A549 (cell line): ENCODE results near the gene MEIS1. TPM values are rescaled to one million over a fixed set of nuclear protein-coding genes. Genes with fewer than 3 reads are reported as not detected.

ENCODE experiments used
- ATAC-seq, 2 experiments: fragments of 200-7000 bp in 1 of 2; fragments of >200 bp in 1 of 2; cut with Nextera tagmentation in 1 of 2; cut with Tn5 transposase in 1 of 2; 3 replicates each; pipeline versions ENCODE4 v1.8.0 to v1.9.1; 2018 to 2020; ENCODE audit warnings: mild to moderate bottlenecking in 1 of 2, moderate library complexity in 1 of 2
- CTCF ChIA-PET: fragments of 300-600 bp; sonication (Branson Sonifier 250); formaldehyde crosslinking; extraction: SDS; loops from one replicate; lab custom pipeline; 2021; ENCODE audit warnings: antibody characterized with exemption, inconsistent platforms; lab: Yijun Ruan, JAX
- POLR2A ChIA-PET: fragments of 350-600 bp; formaldehyde crosslinking; extraction: SDS; loops from one replicate; lab custom pipeline; 2021; ENCODE audit warnings: antibody characterized with exemption, inconsistent platforms; lab: Yijun Ruan, JAX
- DNase-seq, 2 experiments: peaks; one replicate each; pipeline versions ENCODE4 v3.0.0 to v3.0.0-alpha.2; 2011 to 2016; ENCODE audit warnings: low read depth in 1 of 2, low spot score in 1 of 2
- FAIRE-seq: peaks from 2 replicates; lab custom pipeline; 2011; peaks lifted over from hg19 to GRCh38; lab: Jason Lieb, UNC
- H3K27ac ChIP-seq, 2 experiments: fragments of >200 bp; sonication (Bioruptor Twin); formaldehyde crosslinking; 3 replicates each; pipeline ENCODE4 v1.5.1; 2016 to 2017
- H3K4me1 ChIP-seq: fragments of >200 bp; sonication (Bioruptor Twin); formaldehyde crosslinking; 3 replicates; pipeline ENCODE4 v1.6.1; 2016
- H3K4me2 ChIP-seq: fragments of >200 bp; sonication (Bioruptor Twin); formaldehyde crosslinking; 3 replicates; pipeline ENCODE4 v1.6.1; 2016
- H3K4me3 ChIP-seq: fragments of >200 bp; sonication (Bioruptor Twin); formaldehyde crosslinking; 3 replicates; pipeline ENCODE4 v1.5.1; 2016
- H3K9me3 ChIP-seq: fragments of >200 bp; sonication (Bioruptor Twin); formaldehyde crosslinking; 3 replicates; pipeline ENCODE4 v1.6.1; 2016
- BHLHE40 ChIP-seq: IDR thresholded peaks from 2 replicates; pipeline ENCODE4 v1.6.1; 2012; ENCODE audit warnings: low read depth, low read length, inconsistent platforms
- CHD2 ChIP-seq: fragments of 150-350 bp; IDR thresholded peaks from 2 replicates; pipeline ENCODE4 v1.6.1; 2014; ENCODE audit warnings: low read length; ENCODE audit not compliant: partially characterized antibody
- ELK1 ChIP-seq: fragments of 150-350 bp; IDR thresholded peaks from 2 replicates; pipeline ENCODE4 v1.6.1; 2014; ENCODE audit warnings: low read depth, mild to moderate bottlenecking, low read length
- ESRRA ChIP-seq: fragments of 150-350 bp; IDR thresholded peaks from 2 replicates; pipeline ENCODE4 v1.6.1; 2014; ENCODE audit warnings: mild to moderate bottlenecking, low read length, borderline replicate concordance
- FOSB ChIP-seq: fragments of 250-450 bp; sonication (Bioruptor Pico); IDR thresholded peaks from 2 replicates; pipeline ENCODE4 v1.5.0; 2020; ENCODE audit warnings: mild to moderate bottlenecking, moderate library complexity
- FOSL2 ChIP-seq, 2 experiments: fragments of 450-650 bp in 1 of 2; fragments of >200 bp in 1 of 2; sonication (Bioruptor Twin) in 1 of 2; formaldehyde crosslinking; IDR thresholded peaks; 2 replicates each; pipeline versions ENCODE4 v1.5.0 to v1.6.1; 2016 to 2020; ENCODE audit warnings: mild to moderate bottlenecking in 1 of 2, moderate library complexity in 1 of 2
- FOXS1 ChIP-seq: fragments of 250-450 bp; sonication (Bioruptor Pico); IDR thresholded peaks from 2 replicates; pipeline ENCODE4 v1.5.0; 2020; ENCODE audit warnings: mild to moderate bottlenecking, moderate library complexity
- GATA3 ChIP-seq: IDR thresholded peaks from 2 replicates; pipeline ENCODE4 v1.6.1; 2012; ENCODE audit warnings: borderline replicate concordance
- HEYL ChIP-seq: fragments of 250-450 bp; sonication (Bioruptor Pico); IDR thresholded peaks from 2 replicates; pipeline ENCODE4 v1.8.0; 2021; ENCODE audit warnings: mild to moderate bottlenecking, moderate library complexity
- HOXA7 ChIP-seq: fragments of 250-450 bp; sonication (Bioruptor Pico); IDR thresholded peaks from 2 replicates; pipeline ENCODE4 v1.5.0; 2020; ENCODE audit warnings: mild to moderate bottlenecking, moderate library complexity
- HOXB13 ChIP-seq: fragments of 250-450 bp; sonication (Bioruptor Pico); IDR thresholded peaks from 2 replicates; pipeline ENCODE4 v1.5.0; 2020; ENCODE audit warnings: low read depth, mild to moderate bottlenecking, moderate library complexity
- JUNB ChIP-seq: fragments of >200 bp; sonication (Bioruptor Twin); formaldehyde crosslinking; IDR thresholded peaks from 2 replicates; pipeline ENCODE4 v1.6.1; 2016
- KDM1A ChIP-seq: fragments of 200-600 bp; sonication (generic); IDR thresholded peaks from 2 replicates; pipeline ENCODE4 v1.6.1; 2016; ENCODE audit warnings: low read depth, mild to moderate bottlenecking
- KDM5A ChIP-seq: fragments of 200-600 bp; sonication (generic); IDR thresholded peaks from 2 replicates; pipeline ENCODE4 v1.6.1; 2016; ENCODE audit warnings: antibody characterized with exemption, mild to moderate bottlenecking
- MAFK ChIP-seq: fragments of 450-650 bp; IDR thresholded peaks from 2 replicates; pipeline ENCODE4 v1.6.1; 2014; ENCODE audit not compliant: partially characterized antibody
- MYC ChIP-seq: IDR thresholded peaks from 2 replicates; pipeline ENCODE4 v1.6.1; 2012; ENCODE audit warnings: mild to moderate bottlenecking, inconsistent platforms, low read length, improper control_type of control experiment, borderline replicate concordance
- NFE2L2 ChIP-seq: fragments of 150-350 bp; conservative IDR thresholded peaks from 2 replicates; pipeline ENCODE4 v1.6.1; 2014; ENCODE audit warnings: low read length
- NR3C1 ChIP-seq: fragments of >200 bp; sonication (Bioruptor Twin); formaldehyde crosslinking; IDR thresholded peaks from 3 replicates; pipeline ENCODE4 v1.6.1; 2017
- POLR2A ChIP-seq: IDR thresholded peaks from 2 replicates; pipeline ENCODE4 v1.6.1; 2012; ENCODE audit warnings: mild to moderate bottlenecking, low read length
- RAD21 ChIP-seq, 2 experiments: fragments of >200 bp in 1 of 2; sonication (Bioruptor Twin) in 1 of 2; formaldehyde crosslinking in 1 of 2; IDR thresholded peaks in 1 of 2; conservative IDR thresholded peaks in 1 of 2; 2 replicates in 1 of 2; 3 replicates in 1 of 2; pipeline ENCODE4 v1.6.1; 2012 to 2018; ENCODE audit warnings: inconsistent platforms in 1 of 2
- RARB ChIP-seq: fragments of 250-450 bp; sonication (Bioruptor Pico); IDR thresholded peaks from 2 replicates; pipeline ENCODE4 v1.8.0; 2021; ENCODE audit warnings: mild to moderate bottlenecking, moderate library complexity
- RFX5 ChIP-seq: fragments of 450-650 bp; IDR thresholded peaks from 2 replicates; pipeline ENCODE4 v1.7.1; 2014; ENCODE audit warnings: antibody characterized with exemption, mild to moderate bottlenecking, moderate library complexity
- RNF2 ChIP-seq: fragments of 200-600 bp; sonication (generic); IDR thresholded peaks from 2 replicates; pipeline ENCODE4 v1.6.1; 2016; ENCODE audit warnings: low read depth, mild to moderate bottlenecking, antibody characterized with exemption, moderate library complexity, borderline replicate concordance
- TP53 ChIP-seq: fragments of 250-450 bp; sonication (Bioruptor Pico); IDR thresholded peaks from 2 replicates; pipeline ENCODE4 v1.5.0; 2021; ENCODE audit warnings: mild to moderate bottlenecking, moderate library complexity
- ZNF302 ChIP-seq: fragments of 250-450 bp; sonication (Bioruptor Pico); IDR thresholded peaks from 2 replicates; pipeline ENCODE4 v1.9.0; 2021; ENCODE audit warnings: inconsistent platforms, mild to moderate bottlenecking, moderate library complexity
- WGBS: methylation state at CpG from one replicate; pipeline ENCODE4 v1.1.6; 2017; ENCODE audit errors: missing lambda C conversion rate; 5-methylcytosine and 5-hydroxymethylcytosine counted together
- polyA plus RNA-seq, 4 experiments: library from polyadenylated mRNA; depleted of rRNA in 3 of 4; stranded (reverse); fragments of >200 nt; fragmentation: RNase III in 1 of 4; extraction: RNeasy Plus Mini Kit Qiagen cat#74134 plus additional on column Dnase treatment in 1 of 4; gene quantifications; 2 replicates in 3 of 4; 3 replicates in 1 of 4; pipeline ENCODE4 v1.2.3, GENCODE V29; 2011 to 2017
- TF ChIP-seq, protein P1 (sequence below): fragments of >200 bp; sonication (Bioruptor Twin); formaldehyde crosslinking; IDR thresholded peaks from 2 replicates; pipeline ENCODE4 v1.6.1; 2016
- TF ChIP-seq, protein P2 (sequence below): IDR thresholded peaks from 2 replicates; pipeline ENCODE4 v1.6.1; 2012

The MEIS1 gene
- polyA plus RNA-seq, 2 of the 4 experiments (the other 2 are of a cell fraction), result 1.9 to 4.2 TPM

DNA sequence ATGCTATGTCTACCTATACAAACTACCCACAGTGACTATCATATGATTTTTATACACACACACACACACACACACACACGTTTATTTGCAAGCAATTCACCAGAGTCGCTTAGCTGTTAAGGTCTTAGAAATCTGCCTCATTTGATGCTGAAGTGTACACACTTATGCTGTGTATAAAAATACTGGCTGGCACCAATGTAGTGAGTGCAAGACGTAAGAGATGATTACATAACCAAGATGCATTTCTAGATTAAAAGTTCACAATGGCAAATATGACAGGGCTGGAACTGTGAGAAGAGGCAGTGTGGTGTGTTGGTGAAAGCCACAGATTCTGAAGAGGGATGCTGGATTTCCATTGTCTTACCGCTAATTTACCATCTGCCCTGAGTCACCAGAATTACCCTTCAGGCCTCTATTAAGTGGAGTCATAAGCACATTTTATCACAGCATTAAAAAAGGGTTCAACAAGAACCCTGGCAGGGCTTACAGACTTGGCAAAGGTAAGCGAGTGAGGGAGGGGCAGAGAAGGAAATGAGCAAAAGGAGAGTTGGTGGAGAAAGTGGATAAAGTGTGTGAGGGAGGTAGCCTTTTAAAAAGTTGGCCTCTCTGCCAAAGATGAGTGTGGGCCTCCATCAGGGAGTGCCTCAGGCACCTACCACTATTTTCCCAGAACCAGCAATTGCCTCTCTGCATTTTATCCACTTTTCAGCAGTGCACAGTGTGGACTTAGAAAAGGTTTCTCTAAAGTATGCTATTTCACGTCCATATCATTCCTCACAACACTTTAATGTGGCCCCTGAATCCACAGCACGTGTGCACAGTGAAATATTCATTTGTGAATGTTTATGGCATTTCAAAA, 21.5 kb downstream of the MEIS1 start:
- FAIRE-seq (no peak), ATAC-seq (no peak)
- POLR2A ChIA-PET, result no interaction called here
- 61% methylated on average over 7 of the region's 7 CpGs for WGBS
- H3K4me3 ChIP-seq, result no peak overlapping the region
- no peak overlapping the region for H3K4me2 ChIP-seq
- no peak for TF ChIP-seq GATA3
- no peak for TF ChIP-seq MAFK
- TF ChIP-seq MYC, result no peak
- no peak for TF ChIP-seq KDM1A
- no peak for TF ChIP-seq ELK1
- TF ChIP-seq HEYL, result no peak
- TF ChIP-seq FOXS1, result no peak
- TF ChIP-seq, all 56 proteins: peak for 0
- DNase-seq, result no peak
- Histone ChIP-seq H3K9me3 (no peaks in the 10 kb centered on the region), H3K27ac (no peak overlapping the region), H3K4me1 (no peaks in the 10 kb centered on the region)
- CTCF ChIA-PET, result no interaction called here

GRCh38 chr2:66457545-66457944, 22.6 kb downstream of the MEIS1 start:
- WGBS, result 69% methylated on average over 6 of the region's 6 CpGs
- Histone ChIP-seq H3K9me3 (no peaks in the 10 kb centered on the region), H3K4me3 (no peak overlapping the region), H3K4me1 (no peaks in the 10 kb centered on the region), H3K4me2 (no peak overlapping the region)
- DNase-seq, result no peak
- no peak for ATAC-seq
- POLR2A ChIA-PET, result no interaction called here
- no peak for FAIRE-seq
- TF ChIP-seq HOXA7 (CRISPR knock-in tag) (no peak), ELK1 (no peak), RNF2 (no peak), HOXB13 (CRISPR knock-in tag) (no peak), CHD2 (no peak), TP53 (CRISPR knock-in tag) (no peak), BHLHE40 (no peak), RARB (CRISPR knock-in tag) (no peak)
- TF ChIP-seq, protein P1, sequence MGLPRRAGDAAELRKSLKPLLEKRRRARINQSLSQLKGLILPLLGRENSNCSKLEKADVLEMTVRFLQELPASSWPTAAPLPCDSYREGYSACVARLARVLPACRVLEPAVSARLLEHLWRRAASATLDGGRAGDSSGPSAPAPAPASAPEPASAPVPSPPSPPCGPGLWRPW, result no peak
- TF ChIP-seq, all 56 proteins: peak for 0
- no peak overlapping the region for H3K27ac ChIP-seq
- CTCF ChIA-PET, result no interaction called here

DNA sequence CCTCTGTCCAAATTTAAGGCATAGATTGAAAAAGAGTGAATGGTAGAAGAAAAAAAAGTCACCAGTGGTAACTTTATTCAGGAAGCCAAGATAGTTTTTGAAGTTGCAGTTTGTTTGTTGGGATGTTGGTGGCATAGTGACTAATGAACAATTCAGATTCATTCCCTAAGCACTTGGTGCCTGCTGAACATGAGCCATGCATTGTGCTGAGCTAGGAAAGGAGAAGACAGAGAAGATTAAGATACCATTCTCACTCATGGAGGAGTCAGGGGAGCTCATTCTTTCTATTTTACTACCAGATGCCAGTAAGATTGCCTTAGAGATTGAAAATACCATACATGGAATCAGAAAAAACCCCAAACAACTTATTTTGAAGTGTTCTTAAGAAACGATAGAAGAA, 25.1 kb downstream of the MEIS1 start:
- Histone ChIP-seq H3K4me1 (no peaks in the 10 kb centered on the region), H3K4me3 (no peak overlapping the region), H3K4me2 (no peak overlapping the region), H3K27ac (no peak overlapping the region), H3K9me3 (no peaks in the 10 kb centered on the region)
- ChIA-PET POLR2A (no interaction called here), CTCF (interaction anchor here (1.0 kb wide), 1 partner anchor 9 kb away, joined by 3 read pairs; no protein-coding TSS in a partner anchor)
- FAIRE-seq (no peak), ATAC-seq (no peak), DNase-seq (no peak)
- 61% methylated on average over 1 of the region's 1 CpG for WGBS
- no peak for TF ChIP-seq NR3C1

GRCh38 chr2:66461001-66461663, 26.2 kb downstream of the MEIS1 start:
- no peak overlapping the region for H3K4me2 ChIP-seq
- H3K4me1 ChIP-seq, result no peaks in the 10 kb centered on the region
- H3K9me3 ChIP-seq, result no peaks in the 10 kb centered on the region
- no peak for ATAC-seq
- POLR2A ChIA-PET, result no interaction called here
- no peak for FAIRE-seq
- CTCF ChIA-PET, result interaction anchor here (0.7 kb wide), 1 partner anchor 32 kb away, joined by 3 read pairs; no protein-coding TSS in a partner anchor
- H3K27ac ChIP-seq, result no peak overlapping the region
- WGBS, result 73% methylated on average over 3 of the region's 3 CpGs
- DNase-seq, result no peak
- H3K4me3 ChIP-seq, result no peak overlapping the region
- no peak for TF ChIP-seq POLR2A
- TF ChIP-seq RFX5, result no peak
- no peak for TF ChIP-seq JUNB
- TF ChIP-seq KDM5A, result no peak
- TF ChIP-seq, protein P2, sequence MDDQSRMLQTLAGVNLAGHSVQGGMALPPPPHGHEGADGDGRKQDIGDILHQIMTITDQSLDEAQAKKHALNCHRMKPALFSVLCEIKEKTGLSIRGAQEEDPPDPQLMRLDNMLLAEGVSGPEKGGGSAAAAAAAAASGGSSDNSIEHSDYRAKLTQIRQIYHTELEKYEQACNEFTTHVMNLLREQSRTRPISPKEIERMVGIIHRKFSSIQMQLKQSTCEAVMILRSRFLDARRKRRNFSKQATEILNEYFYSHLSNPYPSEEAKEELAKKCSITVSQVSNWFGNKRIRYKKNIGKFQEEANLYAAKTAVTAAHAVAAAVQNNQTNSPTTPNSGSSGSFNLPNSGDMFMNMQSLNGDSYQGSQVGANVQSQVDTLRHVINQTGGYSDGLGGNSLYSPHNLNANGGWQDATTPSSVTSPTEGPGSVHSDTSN, result no peak
- TF ChIP-seq FOSL2 (IDR thresholded peaks at IDR 0.05), result no peak
- no peak for TF ChIP-seq FOSL2 (CRISPR knock-in tag; IDR thresholded peaks at IDR 0.05)
- no peak for TF ChIP-seq RNF2
- TF ChIP-seq, protein P1, result no peak
- no peak for TF ChIP-seq ZNF302
- no peak for TF ChIP-seq NFE2L2
- no peak for TF ChIP-seq RAD21 (conservative IDR thresholded peaks at IDR 0.05 in 1 of 2, IDR thresholded peaks at IDR 0.05 in 1 of 2)
- TF ChIP-seq GATA3, result no peak
- TF ChIP-seq ESRRA, result no peak
- TF ChIP-seq FOSB (CRISPR knock-in tag), result no peak
